ENCODE measurements around the gene GFRA1.

GRCh38 chr10:116124777-116125176 is 148.2 kb downstream of the GFRA1 start:
- TF ChIP-seq CTCF (IDR thresholded peaks at IDR 0.05; ENCODE audit: low read depth, low read length) (no peak), MAX (IDR thresholded peaks at IDR 0.05; ENCODE audit: low read depth, low read length) (no peak), POLR2A (IDR thresholded peaks at IDR 0.05; ENCODE audit: extremely low read depth, insufficient read length) (no peak)

All from NB4 (cell line).